Smooth muscle cell of the pulmonary artery (primary cell): Measurements from ENCODE around the gene MTCL1. TPM values are rescaled to one million over a fixed set of nuclear protein-coding genes. Genes with fewer than 3 reads are reported as not detected.

Source experiments
- total RNA-seq: library from RNA; depleted of rRNA; stranded (reverse); fragments of >200 nt; gene quantifications from 2 replicates; pipeline ENCODE4 v1.2.3, GENCODE V29; 2014

MTCL1 gene
- total RNA-seq, result 22.6 and 86.5 TPM in 2 replicates

DNA sequence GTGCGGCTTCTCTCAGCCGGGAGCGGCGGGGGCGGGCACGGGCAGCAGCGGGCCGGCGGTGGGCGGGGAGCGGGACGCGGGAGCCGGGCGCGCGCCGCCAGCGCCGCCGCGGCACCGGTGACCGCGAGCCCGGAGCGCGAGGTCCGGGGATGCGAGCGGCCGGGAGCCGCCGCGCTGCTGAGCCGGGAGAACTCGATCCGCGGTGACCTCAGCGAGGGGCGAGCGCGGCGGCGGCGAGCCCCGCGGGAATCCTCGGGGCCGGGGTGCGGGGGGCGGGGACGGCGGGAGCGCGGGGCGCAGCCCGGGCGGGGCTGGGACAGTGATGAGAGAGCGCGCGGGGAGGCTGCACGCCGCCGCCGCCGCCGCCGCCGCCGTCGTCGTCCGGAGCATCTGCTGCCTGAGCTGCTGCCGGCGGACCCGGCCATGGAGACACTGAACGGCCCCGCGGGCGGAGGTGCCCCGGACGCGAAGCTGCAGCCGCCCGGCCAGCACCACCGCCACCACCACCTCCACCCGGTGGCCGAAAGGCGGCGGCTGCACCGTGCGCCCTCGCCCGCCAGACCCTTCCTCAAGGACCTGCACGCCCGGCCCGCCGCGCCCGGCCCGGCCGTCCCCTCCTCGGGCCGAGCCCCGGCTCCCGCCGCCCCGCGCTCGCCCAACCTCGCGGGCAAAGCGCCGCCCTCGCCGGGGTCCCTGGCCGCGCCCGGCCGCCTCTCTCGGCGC lies at the start of gene MTCL1:
MTCL1 (plus strand) TSS at position 319 of the 723 bp plus-strand sequence; CDS start at position 424, 105 bp downstream.

Other genes with a start within 250 kb of the MTCL1 start
- 46.3 and 54.7 TPM in 2 replicates for gene RAB12, start 96.1 kb upstream of the MTCL1 start, total RNA-seq